Thyroid gland (tissue), 4 donors: ENCODE data around the gene RLF. TPM values are rescaled to one million over a fixed set of nuclear protein-coding genes. Genes with fewer than 3 reads are reported as not detected.

Source experiments
- DNase-seq, 2 donors: peaks; one replicate each; pipeline ENCODE4 v3.0.0-alpha.2; 2019
- H3K27ac ChIP-seq, 3 donors: fragments of 200-600 bp; sonication (generic); 1 replicate in 2 of 3; 2 replicates in 1 of 3; pipeline ENCODE4 v1.5.1; 2016 to 2019; ENCODE audit warnings: mild to moderate bottlenecking in 1 of 3, moderate library complexity in 1 of 3
- H3K27me3 ChIP-seq: fragments of 200-600 bp; sonication (generic); one replicate; pipeline ENCODE4 v1.5.1; 2019
- H3K36me3 ChIP-seq, 2 donors: fragments of 200-600 bp; sonication (generic); one replicate each; pipeline ENCODE4 v1.5.1; 2016 to 2019
- H3K4me1 ChIP-seq, 2 donors: fragments of 200-600 bp; sonication (generic); one replicate each; pipeline ENCODE4 v1.5.1; 2017 to 2019
- H3K4me3 ChIP-seq, 3 donors: fragments of 200-600 bp; sonication (generic); replicated peaks in 1 of 3; 1 replicate in 2 of 3; 2 replicates in 1 of 3; pipeline ENCODE4 v1.5.1; 2016; ENCODE audit warnings: mild to moderate bottlenecking in 1 of 3
- H3K9me3 ChIP-seq: fragments of 200-600 bp; sonication (generic); one replicate; pipeline ENCODE4 v1.5.1; 2017
- CTCF ChIP-seq, 6 experiments: fragments of 200-600 bp in 3 of 6; fragments of 450-650 bp in 3 of 6; sonication (generic) in 3 of 6; IDR thresholded peaks; one replicate each; pipeline ENCODE4 v1.5.1; 2016 to 2019; ENCODE audit warnings: antibody characterized with exemption in 6 of 6, mild to moderate bottlenecking in 2 of 6, inconsistent platforms in 1 of 6, moderate library complexity in 1 of 6
- POLR2A ChIP-seq, 2 donors: fragments of 450-650 bp; IDR thresholded peaks; one replicate each; pipeline ENCODE4 v1.6.1; 2017; ENCODE audit warnings: antibody characterized with exemption in 2 of 2, mild to moderate bottlenecking in 2 of 2, moderate library complexity in 1 of 2
- WGBS, 2 donors: methylation state at CpG; one replicate each; pipeline ENCODE4 v1.1.5; 2017; 5-methylcytosine and 5-hydroxymethylcytosine counted together
- intact Hi-C: fragments of 100-400 bp; cut with DNase I; formaldehyde crosslinking; loops from one replicate; pipeline ENCODE4 v1.15.1; 2023
- total RNA-seq, 4 donors: library from RNA; depleted of rRNA; stranded (reverse); fragments of >200 nt; gene quantifications; one replicate each; pipeline ENCODE4 v1.2.3, GENCODE V29; 2016

The RLF gene
- total RNA-seq, 4 donors from 2014 or later, result 17.3 to 31.0 (median 21.2) TPM

DNA sequence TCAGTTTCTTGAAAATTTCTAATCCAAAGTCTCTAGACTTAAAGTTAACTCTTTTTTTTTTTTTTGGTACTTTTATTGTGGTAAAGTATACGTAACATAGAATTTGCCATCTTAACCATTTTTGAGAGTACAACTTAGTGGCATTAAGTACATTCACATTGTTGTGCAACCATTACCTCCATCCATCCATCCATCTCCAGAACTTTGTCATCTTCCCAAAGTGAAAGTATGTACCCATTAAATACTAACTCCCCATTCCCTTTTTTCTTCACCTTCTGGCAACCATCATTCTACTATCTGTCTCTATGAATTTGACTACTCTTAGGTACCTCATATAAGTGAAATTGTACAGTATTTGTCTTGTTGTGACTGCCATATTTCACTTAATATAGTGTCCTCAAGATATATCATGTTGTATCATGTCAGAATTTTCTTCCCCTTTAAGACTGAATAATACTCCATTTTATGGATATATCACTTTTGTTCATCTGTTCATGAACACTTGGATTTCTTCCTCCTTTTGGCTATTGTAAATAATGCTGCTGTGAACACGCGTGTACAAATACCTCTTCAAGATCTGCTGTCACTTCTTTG lies 18.4 kb downstream of the RLF start:
- no peak overlapping the region for H3K27ac ChIP-seq
- no peak for DNase-seq
- 96 to 98% methylated on average over 3 of the region's 3 CpGs for WGBS, 2 donors
- H3K9me3 ChIP-seq, result no peaks in the 10 kb centered on the region
- TF ChIP-seq CTCF (IDR thresholded peaks at IDR 0.05), result no peak
- TF ChIP-seq POLR2A (IDR thresholded peaks at IDR 0.05), result no peak
- H3K4me1 ChIP-seq, result peaks cover 0 to 3% of the 10 kb centered on the region in 2 donors
- intact Hi-C loops, result loop anchor here (10.0 kb wide), 1 partner anchor 65 kb away; the partner anchor contains the start of gene TMCO2
- no peak overlapping the region for H3K4me3 ChIP-seq
- H3K36me3 ChIP-seq, result no peaks in the 10 kb centered on the region
- H3K27me3 ChIP-seq, result no peaks in the 10 kb centered on the region

DNA sequence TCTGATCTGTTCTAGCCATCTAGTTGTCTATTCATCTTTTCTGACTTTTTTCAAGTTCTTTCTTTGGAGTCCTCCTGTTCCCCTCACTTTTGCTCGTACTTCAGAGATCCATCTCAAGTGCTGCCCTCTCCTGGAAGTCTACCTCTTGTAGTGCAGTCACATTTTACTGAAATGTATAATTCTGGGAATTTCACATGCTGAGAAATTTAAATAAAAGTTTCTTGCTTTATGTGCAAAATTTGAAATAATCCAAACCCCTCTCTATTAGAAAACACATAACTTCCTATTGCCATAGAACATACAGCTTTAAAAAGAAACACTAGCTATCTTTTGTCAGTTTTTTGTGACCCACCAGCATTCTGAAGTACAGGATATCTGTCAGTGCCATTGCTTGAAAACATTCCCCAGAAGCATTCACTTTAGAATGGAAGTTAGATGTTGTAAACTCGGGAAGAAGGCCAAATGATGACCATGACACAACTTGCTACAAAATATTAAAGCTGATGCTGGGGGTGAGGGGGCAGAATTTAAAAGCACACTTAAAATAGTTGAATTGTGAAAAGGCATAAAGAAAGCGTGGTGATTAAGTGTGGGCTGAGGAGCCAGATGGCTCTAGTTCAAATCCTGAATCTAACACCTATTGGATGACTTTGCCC lies 22.0 kb downstream of the RLF start:
- Histone ChIP-seq H3K9me3 (no peaks in the 10 kb centered on the region), H3K36me3 (no peaks in the 10 kb centered on the region), H3K27ac (no peak overlapping the region), H3K4me3 (no peak overlapping the region), H3K4me1 (peaks cover 0 to 3% of the 10 kb centered on the region in 2 donors), H3K27me3 (no peaks in the 10 kb centered on the region)
- WGBS, 2 donors, result 68 to 69% methylated on average over 3 of the region's 3 CpGs
- DNase-seq, result no peak
- TF ChIP-seq CTCF (IDR thresholded peaks at IDR 0.05) (peak in 2 of 6 experiments; percentile 14 to 36), POLR2A (IDR thresholded peaks at IDR 0.05) (no peak)
- intact Hi-C loops, result no loop called here

DNA sequence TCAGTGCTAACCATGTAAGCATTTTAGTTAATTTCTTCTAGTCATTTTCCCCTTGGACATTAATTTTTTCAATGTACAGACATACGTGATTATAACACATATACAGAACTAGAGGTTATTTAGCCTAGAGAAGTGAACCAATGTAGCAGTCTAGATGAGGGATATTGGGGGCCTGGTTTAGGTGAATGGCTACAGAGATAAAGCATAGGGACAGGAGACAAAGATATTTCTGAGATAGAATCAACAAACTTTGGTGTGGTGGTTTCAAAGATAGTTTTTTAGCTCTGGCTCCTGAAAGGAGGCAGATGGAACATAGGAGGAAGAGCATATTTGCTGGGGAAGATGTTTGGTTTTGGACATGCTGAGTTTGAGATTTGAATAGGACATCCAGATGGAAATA lies 23.0 kb downstream of the RLF start:
- H3K9me3 ChIP-seq, result no peaks in the 10 kb centered on the region
- WGBS, 2 donors, result 90 to 94% methylated on average over 1 of the region's 1 CpG
- no peak for DNase-seq
- no peaks in the 10 kb centered on the region for H3K36me3 ChIP-seq
- intact Hi-C loops, result no loop called here
- no peak overlapping the region for H3K4me3 ChIP-seq
- peaks cover 0 to 3% of the 10 kb centered on the region in 2 donors for H3K4me1 ChIP-seq
- no peak overlapping the region for H3K27ac ChIP-seq
- no peaks in the 10 kb centered on the region for H3K27me3 ChIP-seq
- TF ChIP-seq CTCF (IDR thresholded peaks at IDR 0.05), result no peak
- no peak for TF ChIP-seq POLR2A (IDR thresholded peaks at IDR 0.05)

- no peaks in the 10 kb centered on the region for H3K27me3 ChIP-seq
- intact Hi-C loops, result no loop called here
- peaks cover 0 to 1% of the 10 kb centered on the region in 2 donors for H3K36me3 ChIP-seq
- peaks cover 0 to 3% of the 10 kb centered on the region in 2 donors for H3K4me1 ChIP-seq
- WGBS, 2 donors, result 88 to 94% methylated on average over 7 of the region's 7 CpGs
- H3K4me3 ChIP-seq, result no peak overlapping the region
- TF ChIP-seq POLR2A (IDR thresholded peaks at IDR 0.05), result no peak
- TF ChIP-seq CTCF (IDR thresholded peaks at IDR 0.05), result no peak
- no peak overlapping the region for H3K27ac ChIP-seq
- DNase-seq, result no peak
- no peaks in the 10 kb centered on the region for H3K9me3 ChIP-seq
These were observed 25.0 kb downstream of the RLF start for GRCh38 chr1:40185951-40186864.
